GM12891 (cell line): ENCODE measurements around the gene GLP2R.

Experiments
- POLR2A ChIP-seq: IDR thresholded peaks from 2 replicates; pipeline ENCODE4 v1.6.1; 2011; ENCODE audit warnings: low read depth, low read length, control low read depth
- POLR2AphosphoS5 ChIP-seq: IDR thresholded peaks from 2 replicates; pipeline ENCODE4 v1.6.1; 2011; ENCODE audit warnings: low read depth, low read length, control low read depth

GRCh38 chr17:9798008-9798407 is 27.7 kb upstream of the GLP2R start:
- no peak for TF ChIP-seq POLR2A
- TF ChIP-seq POLR2AphosphoS5: no peak
